Lung (tissue), 12 donors: ENCODE data around the gene C16orf90. TPM values are rescaled to one million over a fixed set of nuclear protein-coding genes. Genes with fewer than 3 reads are reported as not detected.

ENCODE experiments used
- ATAC-seq: fragments of 200-7000 bp; cut with Tn5 transposase; one replicate; pipeline ENCODE4 v1.9.1; 2020; ENCODE audit warnings: moderate number of reproducible peaks; ENCODE audit not compliant: insufficient read depth, low FRiP score
- DNase-seq, 3 donors: peaks; one replicate each; pipeline ENCODE4 v3.0.0-alpha.2; 2013 to 2017
- H3K27ac ChIP-seq, 2 donors: one replicate each; pipeline ENCODE4 v1.5.1; 2013; ENCODE audit warnings: mild to moderate bottlenecking in 2 of 2, moderate library complexity in 2 of 2, control low read depth in 1 of 2, inconsistent platforms in 1 of 2, low read depth in 1 of 2, low read length in 1 of 2
- H3K27me3 ChIP-seq, 3 donors: one replicate each; pipeline ENCODE4 v1.5.1; 2013; ENCODE audit warnings: low read length in 2 of 3; ENCODE audit not compliant: control insufficient read depth in 3 of 3, insufficient read depth in 3 of 3
- H3K36me3 ChIP-seq, 4 donors: one replicate each; pipeline ENCODE4 v1.5.1; 2013; ENCODE audit warnings: low read length in 4 of 4, mild to moderate bottlenecking in 1 of 4, moderate library complexity in 1 of 4; ENCODE audit not compliant: control insufficient read depth in 4 of 4, insufficient read depth in 4 of 4
- H3K4me1 ChIP-seq, 5 donors: one replicate each; pipeline ENCODE4 v1.5.1; 2013; ENCODE audit warnings: low read length in 5 of 5, mild to moderate bottlenecking in 2 of 5, moderate library complexity in 1 of 5; ENCODE audit not compliant: control insufficient read depth in 5 of 5, insufficient read depth in 5 of 5
- H3K4me3 ChIP-seq: one replicate; pipeline ENCODE4 v1.5.1; 2013; ENCODE audit warnings: mild to moderate bottlenecking, control low read depth, moderate library complexity
- H3K9ac ChIP-seq, 2 donors: one replicate each; pipeline ENCODE4 v1.5.1; 2013; ENCODE audit warnings: low read length in 2 of 2, control low read depth in 1 of 2; ENCODE audit not compliant: insufficient read depth in 1 of 2
- H3K9me3 ChIP-seq, 4 donors: one replicate each; pipeline ENCODE4 v1.5.1; 2013; ENCODE audit warnings: low read length in 3 of 4, mild to moderate bottlenecking in 1 of 4, moderate library complexity in 1 of 4; ENCODE audit not compliant: control insufficient read depth in 4 of 4, insufficient read depth in 3 of 4
- CTCF ChIP-seq: IDR thresholded peaks from 2 replicates; pipeline ENCODE4 v1.5.1; 2012; ENCODE audit warnings: mild to moderate bottlenecking; ENCODE audit errors: control extremely low read depth, extremely low read depth
- WGBS, 2 donors: extraction: QIAGEN DNeasy Blood & Tissue Kit; methylation state at CpG; one replicate each; pipeline ENCODE4 v1.1.7; 2013; 5-methylcytosine and 5-hydroxymethylcytosine counted together
- polyA plus RNA-seq, 2 donors: library from polyadenylated mRNA; stranded (reverse); fragments of 200-250 nt; gene quantifications; one replicate each; pipeline ENCODE4 v1.2.1, GENCODE V29; 2013
- total RNA-seq, 2 donors: library from RNA; depleted of rRNA in 1 of 2; stranded (reverse); fragments of >200 nt in 1 of 2; gene quantifications; one replicate each; pipeline ENCODE4 v1.2.1, GENCODE V29; 2014 to 2021
- donor health status: control.
- donor health status: control.
- donor health status: Bipolar disorder and iron deficiency.
- donor health status: healthy.
- donor health status: DM: yes; HTN: yes; CAD: no.

C16orf90 gene
- total and polyA plus RNA-seq, 4 donors, result not detected

GRCh38 chr16:3461151-3461550 is 34.1 kb downstream of the C16orf90 start:
- Histone ChIP-seq H3K4me1 (peaks cover 16 to 27% (median 19%) of the 10 kb centered on the region in 5 donors), H3K4me3 (no peak overlapping the region), H3K9ac (no peak overlapping the region)

GRCh38 chr16:3460585-3460984 is 34.7 kb downstream of the C16orf90 start:
- no peak for TF ChIP-seq CTCF
- peaks cover 0 to 4% (median 0%) of the 10 kb centered on the region in 4 donors for H3K36me3 ChIP-seq
- peak overlapping the region in 1 of 2 donors; percentile 17 for H3K9ac ChIP-seq
- no peak for ATAC-seq
- H3K27ac ChIP-seq, result no peak overlapping the region
- DNase-seq, result no peak
- peaks cover 16 to 28% (median 19%) of the 10 kb centered on the region in 5 donors for H3K4me1 ChIP-seq
- no peaks in the 10 kb centered on the region for H3K9me3 ChIP-seq
- 80 to 86% methylated on average over 8 of the region's 8 CpGs for WGBS, 2 donors
- no peak overlapping the region for H3K4me3 ChIP-seq
- H3K27me3 ChIP-seq, result no peaks in the 10 kb centered on the region

More at GRCh38 chr16:3461151-3461550, 34.1 kb downstream of the C16orf90 start:
- no peak for TF ChIP-seq CTCF
- no peaks in the 10 kb centered on the region for H3K9me3 ChIP-seq
- DNase-seq (no peak), ATAC-seq (no peak)
- peaks cover 0 to 6% (median 0%) of the 10 kb centered on the region in 4 donors for H3K36me3 ChIP-seq
- 33 to 54% methylated on average over 8 of the region's 8 CpGs for WGBS, 2 donors
- no peaks in the 10 kb centered on the region for H3K27me3 ChIP-seq
- no peak overlapping the region for H3K27ac ChIP-seq

GRCh38 chr16:3460121-3460520 is 35.2 kb downstream of the C16orf90 start:
- Histone ChIP-seq H3K36me3 (no peaks in the 10 kb centered on the region), H3K4me1 (peaks cover 16 to 28% (median 19%) of the 10 kb centered on the region in 5 donors), H3K27me3 (no peaks in the 10 kb centered on the region), H3K9me3 (no peaks in the 10 kb centered on the region), H3K4me3 (no peak overlapping the region), H3K9ac (no peak overlapping the region), H3K27ac (no peak overlapping the region)
- WGBS, 2 donors, result 78 to 84% methylated on average over 7 of the region's 7 CpGs
- no peak for TF ChIP-seq CTCF
- DNase-seq (no peak), ATAC-seq (no peak)

- WGBS, 2 donors, result 58 to 75% methylated on average over 9 of the region's 9 CpGs
- TF ChIP-seq CTCF, result no peak
- Histone ChIP-seq H3K36me3 (no peaks in the 10 kb centered on the region), H3K27me3 (no peaks in the 10 kb centered on the region), H3K4me3 (no peak overlapping the region), H3K9ac (peak overlapping the region in 1 of 2 donors; percentile 4), H3K27ac (peak overlapping the region; percentile 32 to 98), H3K4me1 (peaks cover 16 to 28% (median 19%) of the 10 kb centered on the region in 5 donors), H3K9me3 (no peaks in the 10 kb centered on the region)
- no peak for DNase-seq
- ATAC-seq, result no peak
These were observed 35.7 kb downstream of the C16orf90 start for GRCh38 chr16:3459401-3460090.
